Dedifferentiated amniotic fluid mesenchymal stem cell (primary cell): ENCODE data around the gene FYB2.
A peak's percentile ranks its signal among the peaks of the same experiment; 100 is the strongest.

Source experiments
- DNase-seq: peaks from one replicate; pipeline ENCODE4 v3.0.0-alpha.2; 2016; ENCODE audit errors: extremely low spot score

The FYB2 gene

GRCh38 chr1:56834137-56834900, 15.1 kb upstream of the FYB2 start:
- no peak for DNase-seq

GRCh38 chr1:56833088-56833487, 13.9 kb upstream of the FYB2 start:
- no peak for DNase-seq

- peak; percentile 95 for DNase-seq
Measured at GRCh38 chr1:56831871-56832693, 12.9 kb upstream of the FYB2 start.

- DNase-seq = no peak
Measured at GRCh38 chr1:56830052-56830451, 10.8 kb upstream of the FYB2 start.

- DNase-seq = no peak
Measured at GRCh38 chr1:56827711-56828110, 8.5 kb upstream of the FYB2 start.

- no peak for DNase-seq
Measured at GRCh38 chr1:56825436-56825835, 6.2 kb upstream of the FYB2 start.

GRCh38 chr1:56824938-56825337, 5.7 kb upstream of the FYB2 start:
- DNase-seq = no peak

GRCh38 chr1:56824271-56824670, 5.1 kb upstream of the FYB2 start:
- no peak for DNase-seq

- DNase-seq = no peak
Measured at GRCh38 chr1:56821462-56821797, 2.2 kb upstream of the FYB2 start.

- peak; percentile 78 for DNase-seq
Measured at GRCh38 chr1:56820755-56821461, 1.7 kb upstream of the FYB2 start.

- DNase-seq = peak; percentile 20
Measured at GRCh38 chr1:56817716-56818463, 1.3 kb downstream of the FYB2 start.

- no peak for DNase-seq
Measured at GRCh38 chr1:56816909-56817308, 2.3 kb downstream of the FYB2 start.

GRCh38 chr1:56816264-56816663, 2.9 kb downstream of the FYB2 start:
- no peak for DNase-seq

GRCh38 chr1:56814205-56814604, 5.0 kb downstream of the FYB2 start:
- no peak for DNase-seq

- no peak for DNase-seq
Measured at GRCh38 chr1:56811331-56811730, 7.9 kb downstream of the FYB2 start.

GRCh38 chr1:56808410-56808809, 10.8 kb downstream of the FYB2 start:
- DNase-seq = no peak

- no peak for DNase-seq
Measured at GRCh38 chr1:56806804-56807203, 12.4 kb downstream of the FYB2 start.

- no peak for DNase-seq
Measured at GRCh38 chr1:56803561-56804156, 15.5 kb downstream of the FYB2 start.

- peak; percentile 74 for DNase-seq
Measured at GRCh38 chr1:56799605-56800400, 19.4 kb downstream of the FYB2 start.

GRCh38 chr1:56798053-56798471, 21.1 kb downstream of the FYB2 start:
- DNase-seq = peak; percentile 62
